C4-2B (cell line): Measurements from ENCODE around the gene LRRC57.

Source experiments
- H3K27ac ChIP-seq: fragments of 450-650 bp; 2 replicates; pipeline ENCODE4 v1.5.1; 2017
- ZFX ChIP-seq: fragments of 450-650 bp; IDR thresholded peaks from 2 replicates; pipeline ENCODE4 v1.6.1; 2017
- TF ChIP-seq, protein P1 (sequence below): fragments of 450-650 bp; conservative IDR thresholded peaks from 2 replicates; pipeline ENCODE4 v1.5.1; 2017; ENCODE audit warnings: mild to moderate bottlenecking

Gene LRRC57

DNA sequence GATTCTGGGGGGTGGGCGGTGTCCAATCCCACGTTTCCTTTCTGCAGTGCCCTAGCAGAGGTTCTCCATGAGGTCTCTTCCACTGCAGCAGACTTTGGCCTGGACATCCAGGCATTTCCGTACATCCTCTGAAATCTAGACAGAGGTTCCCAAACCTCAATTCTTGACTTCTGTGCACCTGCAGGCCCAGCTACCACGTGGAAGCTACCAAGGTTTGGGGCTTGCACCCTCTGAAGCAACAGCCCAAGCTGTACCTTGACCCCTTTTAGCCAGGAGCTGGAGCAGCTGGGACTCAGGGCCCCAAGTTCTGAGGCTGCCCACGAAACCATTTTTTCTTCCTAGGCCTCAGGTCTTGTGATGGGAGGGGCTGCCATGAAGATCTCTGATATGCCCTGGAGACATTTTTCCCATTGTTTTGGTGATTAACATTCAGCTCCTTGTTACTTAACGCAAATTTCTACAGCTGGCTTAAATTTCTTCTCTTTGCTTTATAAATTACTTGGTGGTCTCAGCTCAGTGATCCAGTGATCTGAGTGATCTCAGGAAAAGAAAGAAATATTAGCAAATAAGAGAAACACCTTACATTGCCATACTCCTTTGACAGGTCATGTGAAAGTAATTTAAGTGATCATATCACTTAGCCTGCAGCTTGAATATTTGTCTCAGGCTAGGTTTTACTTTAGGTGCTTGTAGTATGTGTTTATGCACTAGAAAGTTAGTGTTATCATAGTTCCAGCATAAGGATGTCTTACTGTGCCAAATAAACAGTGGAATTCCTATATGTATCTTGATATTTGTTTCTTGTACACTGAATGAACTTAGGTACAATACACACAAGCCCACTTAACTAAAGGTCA is 50.2 kb downstream of the LRRC57 start:
- no peak for TF ChIP-seq ZFX
- TF ChIP-seq, protein P1, sequence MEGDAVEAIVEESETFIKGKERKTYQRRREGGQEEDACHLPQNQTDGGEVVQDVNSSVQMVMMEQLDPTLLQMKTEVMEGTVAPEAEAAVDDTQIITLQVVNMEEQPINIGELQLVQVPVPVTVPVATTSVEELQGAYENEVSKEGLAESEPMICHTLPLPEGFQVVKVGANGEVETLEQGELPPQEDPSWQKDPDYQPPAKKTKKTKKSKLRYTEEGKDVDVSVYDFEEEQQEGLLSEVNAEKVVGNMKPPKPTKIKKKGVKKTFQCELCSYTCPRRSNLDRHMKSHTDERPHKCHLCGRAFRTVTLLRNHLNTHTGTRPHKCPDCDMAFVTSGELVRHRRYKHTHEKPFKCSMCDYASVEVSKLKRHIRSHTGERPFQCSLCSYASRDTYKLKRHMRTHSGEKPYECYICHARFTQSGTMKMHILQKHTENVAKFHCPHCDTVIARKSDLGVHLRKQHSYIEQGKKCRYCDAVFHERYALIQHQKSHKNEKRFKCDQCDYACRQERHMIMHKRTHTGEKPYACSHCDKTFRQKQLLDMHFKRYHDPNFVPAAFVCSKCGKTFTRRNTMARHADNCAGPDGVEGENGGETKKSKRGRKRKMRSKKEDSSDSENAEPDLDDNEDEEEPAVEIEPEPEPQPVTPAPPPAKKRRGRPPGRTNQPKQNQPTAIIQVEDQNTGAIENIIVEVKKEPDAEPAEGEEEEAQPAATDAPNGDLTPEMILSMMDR = no peak
- H3K27ac ChIP-seq = no peak overlapping the region

DNA sequence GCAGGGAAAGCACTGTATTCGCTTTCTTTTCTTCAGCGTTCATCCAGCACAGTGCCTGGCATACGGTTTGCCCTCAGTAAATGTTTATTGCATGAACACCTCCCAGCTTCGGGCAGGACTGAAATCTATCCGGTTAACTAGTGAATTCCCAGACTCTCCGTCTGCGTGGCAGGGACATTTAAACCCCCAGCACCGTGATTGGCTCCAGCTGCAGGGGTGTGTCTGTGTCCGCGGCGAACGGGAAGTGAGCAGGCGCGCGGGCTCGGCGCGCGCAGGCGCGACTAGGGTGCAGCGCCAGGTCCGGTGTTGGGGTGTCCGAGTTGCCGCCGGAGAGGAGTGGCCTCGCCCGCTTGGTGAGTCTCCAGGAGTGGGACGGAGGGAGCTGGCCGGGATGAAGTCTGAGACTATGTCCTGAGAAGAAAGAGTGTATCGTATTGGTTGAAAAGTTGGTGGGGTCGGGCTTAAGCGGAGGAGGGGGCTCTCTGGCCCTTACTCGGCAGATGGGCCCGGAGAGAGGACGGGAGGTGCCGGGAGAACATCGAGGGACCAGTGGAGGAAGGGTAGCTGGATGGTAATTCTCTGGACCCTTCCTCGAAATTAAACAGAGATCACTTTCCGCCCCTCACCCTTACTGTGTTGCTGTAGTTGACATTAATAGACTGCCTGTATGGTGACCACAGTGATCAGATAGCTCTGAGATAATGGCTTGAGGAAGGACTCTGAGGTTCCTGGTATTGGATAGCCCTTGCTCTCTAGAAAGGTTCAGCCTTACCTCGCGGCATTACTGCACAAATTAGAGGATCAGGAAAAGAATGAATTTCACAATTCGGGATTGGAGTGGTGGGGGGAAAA is 53.0 kb downstream of the LRRC57 start, which contains the start of gene SNAP23:
Gene SNAP23, plus strand, starts transcription at position 274 of the 852 bp plus-strand sequence. CDS start 16,213 bp downstream, outside the sequence.
- no peak for TF ChIP-seq ZFX
- TF ChIP-seq, protein P1 = no peak
- peak within 1 kb of the TSS; percentile 79 for H3K27ac ChIP-seq

DNA sequence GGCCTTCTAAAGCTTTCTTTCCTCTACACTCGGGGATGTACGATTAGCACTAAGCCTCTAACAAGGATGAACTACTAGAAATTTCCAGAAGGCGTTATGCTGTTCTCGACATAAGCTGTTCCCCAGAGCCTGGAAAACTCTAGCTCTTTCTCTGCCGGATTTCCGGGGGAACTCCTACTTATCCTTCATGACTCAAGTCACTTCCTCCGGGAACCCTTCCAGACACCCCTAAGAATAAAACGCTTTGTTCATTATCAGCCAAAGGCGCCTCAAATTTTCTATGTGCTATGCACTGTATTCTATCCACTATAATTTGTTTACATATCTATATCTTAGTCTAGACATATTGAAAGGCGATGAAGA is 53.6 kb downstream of the LRRC57 start:
- peak overlapping the region; percentile 79 for H3K27ac ChIP-seq
- TF ChIP-seq ZFX = no peak
- TF ChIP-seq, protein P1 = no peak

DNA sequence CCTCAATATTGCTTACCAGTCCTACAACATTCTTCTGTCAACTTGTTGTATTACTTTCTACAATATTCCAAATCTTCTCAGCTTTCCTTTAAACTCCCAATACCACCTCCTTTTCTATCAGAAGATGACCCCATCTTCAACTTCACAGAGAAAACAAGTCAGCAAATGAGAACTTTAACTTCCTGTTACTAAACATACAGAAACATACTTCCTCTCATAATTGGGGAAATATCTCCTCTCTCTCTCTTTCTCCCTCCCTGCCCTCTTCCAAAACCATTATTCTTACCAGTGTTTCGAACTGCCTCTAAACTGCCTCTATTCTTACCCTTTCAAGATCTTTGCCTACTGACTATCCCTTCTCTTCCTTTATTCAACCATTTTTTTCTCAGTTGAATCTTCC is 54.9 kb downstream of the LRRC57 start:
- H3K27ac ChIP-seq = no peak overlapping the region
- no peak for TF ChIP-seq ZFX
- TF ChIP-seq, protein P1 = no peak

DNA sequence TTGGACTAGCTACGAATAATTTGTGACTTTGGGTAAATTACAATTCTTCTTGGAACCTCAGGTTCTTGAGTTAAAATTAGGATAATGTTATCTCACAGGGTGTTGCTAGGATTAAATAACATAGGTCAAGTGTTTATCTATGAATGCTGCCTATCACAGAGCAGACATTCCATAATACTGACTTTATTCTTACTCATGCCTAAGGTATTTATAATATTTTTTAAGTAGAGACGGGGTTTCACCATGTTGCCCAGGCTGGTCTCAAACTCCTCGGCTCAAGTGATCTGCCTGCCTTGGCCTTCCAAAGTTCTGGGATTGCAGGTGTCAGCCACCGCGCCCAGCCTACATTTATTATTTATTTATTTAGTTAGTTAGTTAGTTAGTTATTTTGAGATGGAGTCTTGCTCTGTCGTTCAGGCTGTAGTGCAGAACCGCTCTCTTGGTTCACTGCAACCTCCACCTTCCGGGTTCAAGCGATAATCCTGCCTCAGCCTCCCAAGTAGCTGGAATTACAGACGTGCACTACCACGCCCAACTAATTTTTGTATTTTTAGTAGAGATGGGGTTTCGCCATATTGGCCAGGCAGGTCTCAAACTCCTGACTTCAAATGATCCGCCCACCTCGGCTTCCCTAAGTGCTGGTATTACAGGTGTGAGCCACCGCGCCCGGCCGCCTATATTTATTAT is 56.9 kb downstream of the LRRC57 start:
- TF ChIP-seq, protein P1 = no peak
- TF ChIP-seq ZFX = no peak
- peak overlapping the region; percentile 75 for H3K27ac ChIP-seq

DNA sequence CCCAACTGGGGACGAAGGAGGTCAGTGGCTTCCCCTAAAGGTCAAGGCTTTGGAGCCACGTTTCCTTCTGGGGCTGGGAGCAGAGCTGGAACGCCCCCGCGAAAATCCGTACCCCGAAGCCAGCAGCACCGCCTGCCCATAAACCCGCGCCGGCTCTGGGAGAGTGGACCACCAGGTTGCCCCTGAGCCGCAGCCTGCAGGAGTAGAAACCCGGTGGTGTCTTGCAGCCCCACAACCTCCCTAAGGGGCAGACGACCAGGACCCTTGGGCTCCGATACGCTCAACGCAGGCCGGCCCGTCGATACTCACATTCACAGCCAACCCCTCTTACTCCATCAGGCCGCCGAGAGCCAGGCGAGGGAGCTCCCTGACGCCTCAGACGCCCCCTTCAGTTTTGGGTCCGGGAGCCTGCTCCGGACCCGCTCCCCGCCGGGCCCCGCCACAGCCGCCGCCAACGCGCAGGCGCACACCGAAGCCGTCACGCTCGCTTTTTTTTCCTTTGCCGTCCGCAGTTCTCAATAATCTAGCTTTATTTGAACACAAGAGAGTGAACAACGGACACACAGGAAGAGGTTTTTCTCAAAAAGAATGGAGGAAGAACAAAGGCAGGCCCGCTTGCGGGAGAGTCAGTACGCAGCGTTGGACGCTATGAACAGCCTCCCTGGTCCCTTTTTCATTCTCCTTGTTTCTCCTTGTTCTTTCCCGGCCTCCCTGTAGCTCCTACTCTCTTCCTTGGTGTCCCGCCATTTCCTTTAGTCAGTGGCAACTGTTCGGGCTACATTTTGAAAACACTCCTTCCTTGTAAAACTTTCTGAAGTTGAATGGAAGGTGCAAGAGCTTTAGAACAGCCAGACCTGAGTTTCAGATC is 57.7 kb downstream of the LRRC57 start, which contains the start of gene ZNF106:
Gene ZNF106, minus strand, starts transcription at position 471 of the 868 bp plus-strand sequence. CDS start 18,852 bp downstream, outside the sequence.
- H3K27ac ChIP-seq = peak within 1 kb of the TSS; percentile 75
- TF ChIP-seq, protein P1 = no peak
- TF ChIP-seq ZFX = peak; percentile 47
